Central memory CD4-positive, alpha-beta T cell (primary cell): ENCODE measurements around the gene TBC1D8.
"Not testable (repeated sequence)": the region's sequence is repeated elsewhere in the genome, so short reads cannot be mapped to it uniquely, and the experiment has no call there.

Experiments
- DNase-seq: peaks from one replicate; pipeline ENCODE4 v3.0.0; 2022
- total RNA-seq, 3 experiments: gene quantifications; one replicate each; lab custom pipeline; 2026; lab: John Stamatoyannopoulos, UW

Gene TBC1D8
- total RNA-seq: 1.5 to 1.9 (median 1.7) reads per million in 3 experiments

DNA sequence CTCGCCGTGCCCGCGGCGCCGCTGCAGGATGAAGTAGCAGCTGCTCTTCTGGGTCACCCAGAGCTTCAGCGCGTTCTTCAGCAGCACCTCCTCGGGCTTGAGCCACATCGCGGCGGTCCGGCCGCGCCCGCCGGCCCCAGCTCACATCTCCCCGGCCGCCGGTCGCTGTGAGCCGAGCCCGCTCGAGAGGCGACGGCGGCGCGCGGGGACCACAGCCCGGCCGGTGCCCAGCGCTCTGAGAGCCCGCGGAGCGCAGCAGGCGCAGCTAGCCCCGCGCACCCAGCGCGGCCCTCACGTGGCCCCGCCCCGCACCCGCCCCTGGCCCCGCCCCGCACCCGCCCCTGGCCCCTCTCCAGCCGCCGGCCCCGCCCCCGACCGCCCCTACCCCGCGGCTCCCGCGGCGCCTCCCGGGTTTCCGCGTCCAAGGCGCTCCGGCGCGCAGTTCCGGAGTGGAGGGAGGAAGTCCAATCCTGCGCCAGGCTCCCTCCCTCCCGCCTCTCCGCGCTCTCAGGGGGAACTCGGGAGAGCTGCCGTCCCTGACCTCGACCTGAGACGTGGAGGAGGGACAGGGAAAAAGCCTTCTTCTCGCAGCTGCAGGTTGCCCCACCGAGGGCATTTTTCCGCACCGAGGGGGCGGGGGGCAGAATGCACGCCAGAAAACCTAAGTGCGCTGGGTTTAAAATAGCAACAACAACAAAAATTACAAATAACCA lies at the start of gene TBC1D8:
Gene TBC1D8 (minus strand): TSS at position 237 of the 713 bp plus-strand sequence. CDS start 129 bp downstream, at position 108.
- peak; percentile 49 for DNase-seq

DNA sequence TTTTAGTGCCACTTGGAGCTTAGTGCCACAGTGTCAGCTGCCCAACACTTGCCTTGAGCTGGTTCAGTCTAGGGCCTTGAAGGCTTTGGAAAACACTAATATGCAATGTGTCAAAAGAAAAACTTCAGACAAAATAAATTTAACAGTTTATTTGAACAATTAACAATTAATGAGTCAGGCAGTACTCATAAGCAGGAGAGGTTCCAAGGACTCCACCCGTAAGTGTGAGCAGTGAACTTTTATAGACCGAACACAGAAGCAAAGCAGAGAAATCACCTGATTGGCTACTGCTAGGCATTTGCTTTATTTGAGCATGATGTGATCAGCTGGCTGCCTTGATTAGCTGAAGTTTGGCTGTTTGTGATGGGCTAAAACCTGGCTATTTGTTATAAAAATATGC lies 49.5 kb upstream of the TBC1D8 start:
- no peak for DNase-seq

DNA sequence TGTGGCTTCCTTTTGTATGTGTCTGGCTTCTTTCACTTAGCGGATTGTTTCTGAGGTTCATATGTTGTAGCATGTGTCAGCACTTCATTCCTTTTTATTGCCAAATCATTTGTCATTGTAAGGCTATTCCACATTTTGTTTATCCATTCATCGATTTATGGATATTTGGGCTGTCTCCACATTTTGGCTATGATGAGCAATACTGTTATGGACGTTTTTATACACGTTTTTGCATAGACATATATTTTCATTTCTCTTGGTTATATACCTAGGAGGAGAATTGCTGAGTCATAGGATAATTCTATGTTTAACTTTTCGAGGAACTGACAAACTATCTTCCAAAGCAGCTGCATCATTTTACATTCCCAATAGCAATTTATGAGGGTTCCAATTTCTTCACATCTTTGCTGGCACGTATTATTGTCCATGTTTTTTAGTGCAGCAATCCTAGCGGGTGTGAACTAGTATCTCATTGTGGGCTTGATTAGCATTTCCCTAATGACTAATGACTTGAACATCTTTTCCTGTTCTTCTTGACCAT lies 48.1 kb upstream of the TBC1D8 start:
- DNase-seq: no peak

DNA sequence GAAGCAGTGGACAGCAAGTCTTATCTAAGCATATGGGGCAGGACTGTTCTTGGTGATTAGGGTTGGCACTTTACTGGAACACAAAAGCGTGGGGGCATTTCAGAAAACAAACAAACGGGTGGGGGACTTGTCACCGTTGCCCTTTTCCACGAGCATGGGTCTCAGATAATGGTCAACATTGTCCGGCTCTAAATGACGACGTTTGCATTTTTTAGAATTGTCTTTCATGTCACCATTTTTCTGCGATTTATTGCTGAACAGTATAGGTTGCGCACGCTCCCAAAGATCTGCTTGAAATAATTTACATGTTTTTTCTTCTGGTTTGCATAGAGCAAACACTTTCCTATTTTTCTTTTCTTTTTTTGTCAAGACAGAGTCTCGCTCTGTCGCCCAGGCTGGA lies 46.6 kb upstream of the TBC1D8 start:
- no peak for DNase-seq

DNA sequence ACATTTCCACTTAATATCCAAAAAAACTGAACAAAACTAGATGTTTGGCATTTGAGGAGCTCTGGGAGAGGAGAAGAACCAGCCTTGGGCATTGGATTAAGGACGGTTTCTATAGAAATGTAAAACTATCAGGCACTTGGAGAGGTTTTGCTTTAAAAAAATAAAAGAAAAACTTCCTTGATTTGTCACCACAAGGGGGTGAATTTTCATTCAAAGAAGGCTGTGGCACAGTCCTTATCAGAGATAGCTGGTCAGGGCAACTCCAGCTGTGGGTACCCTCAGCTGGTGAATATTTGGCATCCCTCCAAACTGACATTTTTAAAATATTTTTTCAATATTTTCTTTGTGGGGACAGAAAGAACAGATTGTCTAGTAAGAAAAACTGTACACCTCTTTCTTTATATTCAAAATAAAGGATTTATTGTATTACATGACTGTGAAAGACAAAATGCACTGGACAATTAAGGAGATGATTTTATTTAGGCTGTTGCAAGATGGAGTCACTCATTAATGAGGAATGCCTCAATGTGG lies 46.1 kb upstream of the TBC1D8 start:
- DNase-seq: no peak

DNA sequence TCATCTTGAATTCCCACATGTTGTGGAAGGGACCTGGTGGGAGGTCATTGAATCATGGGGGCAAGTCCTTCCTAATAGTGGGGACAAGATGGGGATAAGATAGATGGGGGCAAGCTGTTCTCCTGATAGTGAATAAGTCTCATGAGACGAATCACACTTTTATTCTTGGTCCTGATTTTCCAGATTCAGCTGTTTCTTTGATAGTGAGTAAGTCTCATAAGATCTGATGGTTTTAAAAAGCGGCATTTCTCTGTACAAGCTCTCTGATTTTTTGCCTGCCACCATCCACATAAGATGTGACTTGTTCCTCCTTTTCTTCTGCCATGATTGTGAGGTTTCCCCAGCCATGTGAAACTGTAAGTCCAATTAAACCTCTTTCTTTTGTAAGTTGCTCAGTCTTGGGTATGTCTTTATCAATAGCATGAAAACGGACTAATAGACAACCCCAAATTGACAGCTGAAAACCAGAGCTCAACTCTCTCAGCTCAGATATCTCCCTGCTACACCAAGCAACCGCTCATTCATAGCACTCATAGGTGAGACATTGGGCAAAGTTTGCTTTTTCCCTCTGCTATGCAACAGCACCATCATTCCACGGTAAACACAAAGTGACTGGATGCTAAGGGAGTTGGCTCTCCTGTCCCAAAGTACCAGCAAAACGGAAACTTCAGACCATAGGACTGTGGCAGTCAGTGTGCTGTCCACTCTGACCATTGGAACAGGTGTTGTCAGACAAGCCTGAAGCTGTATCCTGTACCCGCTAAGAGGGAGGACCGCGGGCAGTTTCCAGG lies 44.9 kb upstream of the TBC1D8 start:
- no peak for DNase-seq

DNA sequence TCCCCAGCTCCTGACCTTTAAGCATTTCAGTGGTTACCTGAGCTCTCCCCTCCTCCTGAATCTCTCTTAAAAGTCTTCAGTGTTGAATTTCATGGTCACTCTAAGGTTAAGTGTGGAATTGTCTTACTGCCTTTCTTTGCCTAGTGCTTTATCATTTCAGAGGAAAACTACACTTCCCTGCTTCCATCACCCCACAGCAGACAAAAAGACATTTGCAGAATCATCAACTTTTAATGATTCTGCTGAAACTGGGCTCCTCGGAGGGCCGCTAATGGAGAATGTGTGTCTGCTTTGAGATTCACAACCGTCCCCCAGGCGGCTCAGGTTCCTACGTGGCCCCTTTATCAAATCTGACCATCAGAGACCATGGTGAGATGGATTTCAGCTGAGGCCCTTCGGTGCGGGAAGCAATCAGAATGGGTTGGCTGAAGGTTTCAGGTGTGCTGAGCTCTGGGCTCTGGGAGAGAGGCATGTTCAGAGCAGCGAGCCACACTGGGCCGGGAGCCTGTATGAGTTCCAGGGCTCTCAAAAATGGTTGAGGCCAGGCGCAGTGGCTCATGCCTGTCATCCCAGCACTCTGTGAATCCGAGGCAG lies 41.9 kb upstream of the TBC1D8 start:
- no peak for DNase-seq

DNA sequence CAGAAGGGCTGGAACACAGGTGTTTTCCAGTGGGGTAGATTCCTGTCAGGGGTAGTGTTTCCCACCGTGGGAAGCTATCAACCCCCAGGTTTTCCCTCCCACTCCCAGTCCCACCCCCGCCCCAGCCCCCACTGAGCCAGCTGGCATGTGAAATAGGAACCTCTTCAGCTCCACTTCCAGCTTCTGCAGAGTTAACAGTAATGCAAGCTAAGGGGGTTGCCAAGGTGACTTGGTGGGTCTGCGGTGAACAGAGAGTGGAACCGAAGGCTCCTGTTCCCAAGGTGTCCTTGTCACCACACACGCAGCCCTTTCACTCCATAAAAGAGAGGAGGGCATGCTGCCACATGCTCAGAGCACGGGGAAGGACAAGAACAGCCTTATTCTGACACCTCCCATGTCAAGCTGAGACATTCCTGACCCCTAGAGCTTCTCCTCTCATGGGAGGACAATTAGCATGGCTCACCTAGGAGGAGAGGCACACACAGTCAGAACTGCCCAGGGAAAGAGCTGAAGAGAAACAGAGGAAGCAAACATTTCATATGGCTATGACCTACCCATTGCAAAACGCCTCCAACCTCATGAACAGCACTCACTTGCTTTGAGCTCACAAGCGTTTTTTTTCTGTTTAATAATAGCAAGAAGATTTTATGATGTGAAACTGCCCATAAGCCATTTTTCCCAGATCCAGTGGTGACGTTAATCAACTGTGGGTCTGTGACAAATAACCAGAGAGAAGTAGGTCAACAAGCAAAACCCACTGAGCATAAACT lies 39.8 kb upstream of the TBC1D8 start:
- DNase-seq: no peak

DNA sequence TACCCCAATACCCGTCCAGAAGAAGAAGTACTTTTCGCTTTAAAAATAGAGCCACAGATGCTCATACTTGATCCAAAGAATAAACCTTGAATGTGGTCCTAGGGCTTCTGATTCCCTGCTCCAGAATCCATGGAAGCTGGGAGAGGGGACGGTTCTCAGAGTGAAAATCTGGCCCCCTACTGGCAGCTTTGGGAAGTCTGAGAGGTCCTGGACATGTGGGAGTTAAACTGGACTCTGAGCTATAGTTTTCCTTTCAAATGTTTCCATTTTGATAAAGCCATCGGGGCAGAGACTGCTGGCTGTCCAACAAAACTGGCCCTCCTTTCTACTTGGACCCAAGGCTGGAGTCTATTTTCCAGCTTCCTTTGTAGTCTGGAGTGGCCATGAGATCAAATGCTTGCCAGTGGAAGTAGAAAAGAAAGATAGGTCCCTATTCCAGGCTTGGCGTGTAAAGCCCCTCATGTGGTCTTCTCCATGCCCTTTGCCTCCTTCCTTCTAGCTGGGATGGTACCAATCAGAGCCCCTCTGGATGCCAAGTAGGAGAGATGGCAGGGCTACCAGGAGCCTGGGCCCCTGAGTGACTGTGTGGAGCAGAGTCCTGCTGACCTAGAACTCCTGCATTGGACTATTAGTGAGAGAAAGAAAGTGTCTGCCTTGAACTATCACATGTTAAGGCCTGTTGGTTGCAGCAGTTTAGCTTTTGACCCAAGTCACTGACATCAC lies 37.7 kb upstream of the TBC1D8 start:
- no peak for DNase-seq

DNA sequence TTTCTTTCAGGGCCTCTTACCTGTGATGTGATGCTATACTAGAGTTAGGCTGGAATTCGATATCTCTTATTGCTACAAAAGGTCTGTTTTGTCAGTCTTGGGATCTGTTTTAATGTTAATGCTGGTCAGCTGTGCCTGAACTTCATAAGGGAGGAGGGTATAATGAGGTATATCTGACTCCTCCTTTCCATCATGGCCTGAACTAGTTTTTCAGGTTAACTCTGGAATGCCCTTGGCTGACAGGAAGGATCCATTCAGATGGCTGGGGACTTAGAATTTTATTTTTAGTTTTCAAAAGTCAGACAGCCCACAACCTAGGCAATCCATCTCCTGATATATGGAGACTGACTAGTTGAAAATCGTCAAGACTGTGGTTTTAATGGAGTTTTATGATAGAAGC lies 35.9 kb upstream of the TBC1D8 start:
- DNase-seq: no peak

DNA sequence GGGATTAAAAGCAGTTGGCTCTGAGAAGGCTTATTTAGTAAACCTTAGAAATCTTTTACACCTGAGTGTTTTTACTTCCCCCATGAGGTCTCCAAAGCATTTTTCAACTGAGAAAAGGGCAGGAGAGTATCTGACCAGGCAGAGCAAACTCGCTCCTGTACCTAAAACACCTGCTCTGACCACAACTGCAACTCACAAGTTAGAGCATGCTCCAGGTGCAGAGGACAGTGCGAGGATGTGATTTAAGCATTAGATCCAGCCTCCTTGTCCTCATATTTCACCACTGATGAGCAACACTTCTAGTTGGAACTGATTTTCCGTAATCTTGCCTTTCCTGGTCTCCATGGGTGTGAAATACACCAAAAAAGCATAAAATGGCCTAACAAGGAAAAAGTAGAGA lies 34.5 kb upstream of the TBC1D8 start:
- no peak for DNase-seq

DNA sequence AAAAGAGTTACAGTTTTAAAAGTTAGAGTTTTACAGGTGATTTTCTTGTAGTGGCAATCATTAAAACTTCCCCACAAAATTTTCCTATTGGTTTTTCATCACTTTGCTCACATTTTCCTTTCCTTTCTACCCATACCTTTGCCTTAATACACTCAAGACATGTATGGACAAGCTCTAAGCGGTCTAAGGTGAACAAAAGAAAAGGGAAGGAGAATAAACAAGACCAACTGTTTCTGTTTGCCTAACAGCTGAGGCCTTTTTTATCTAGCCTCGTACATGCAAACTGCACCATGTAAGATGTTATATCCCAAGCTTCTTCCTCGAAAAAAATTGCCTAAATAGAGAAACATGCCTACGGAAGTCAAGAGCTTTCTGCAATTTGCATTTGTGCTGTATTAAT lies 33.9 kb upstream of the TBC1D8 start:
- no peak for DNase-seq

DNA sequence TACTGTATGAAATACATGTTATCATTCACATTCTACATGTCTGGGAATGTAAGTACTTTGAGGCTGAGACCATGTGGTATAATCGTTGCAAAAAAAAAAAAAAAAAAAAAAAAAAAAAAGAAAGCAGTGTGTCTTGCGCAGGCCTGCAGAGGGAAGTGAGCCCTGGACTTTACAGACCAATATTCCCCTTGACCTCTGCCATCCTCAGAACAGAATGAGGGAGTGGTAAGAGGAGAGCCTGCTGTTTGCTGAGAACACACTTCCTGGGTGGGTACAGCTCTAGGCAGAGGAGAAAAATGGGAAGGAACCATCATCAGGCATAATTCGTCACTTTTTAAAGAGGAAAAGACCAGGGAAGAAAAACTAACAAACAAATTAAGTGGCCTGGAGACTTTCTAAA lies 28.8 kb upstream of the TBC1D8 start:
- DNase-seq: no peak

DNA sequence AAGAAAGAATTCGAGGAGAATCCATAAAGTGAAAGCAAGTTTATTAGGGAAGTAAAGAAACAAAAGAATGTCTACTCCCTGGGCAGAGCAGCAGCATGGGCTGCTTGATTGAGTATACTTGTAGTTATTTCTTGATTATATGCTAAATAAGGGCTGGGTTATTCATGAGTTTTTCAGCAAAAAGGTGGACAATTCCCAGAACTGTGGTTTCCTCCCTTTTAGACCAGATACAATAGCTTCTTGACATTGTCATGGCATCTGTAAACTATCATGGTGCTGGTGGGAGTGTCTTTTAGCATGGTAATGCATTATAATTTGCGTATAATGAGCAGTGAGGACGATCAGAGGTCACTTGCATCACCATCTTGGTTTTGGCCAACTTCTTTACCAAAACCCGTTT lies 25.6 kb upstream of the TBC1D8 start:
- DNase-seq: no peak

DNA sequence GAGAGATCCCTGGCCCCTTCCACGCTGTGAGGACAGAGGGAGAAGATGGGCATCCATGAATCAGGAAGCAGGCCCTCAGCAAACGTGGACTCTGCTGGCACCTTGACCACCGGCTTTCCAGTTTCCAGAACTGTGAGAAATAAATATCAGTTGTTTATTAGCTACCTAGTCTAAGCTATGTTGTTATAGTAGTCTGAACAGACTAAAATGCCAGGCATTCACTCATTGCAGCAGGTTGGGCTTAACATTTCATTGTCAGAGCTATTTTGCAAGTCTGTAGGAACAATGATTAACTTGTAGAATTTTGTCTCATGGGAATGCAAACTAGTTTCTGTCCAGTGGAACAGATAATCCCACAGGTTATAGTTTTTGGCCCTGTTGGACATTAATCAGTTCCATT lies 24.8 kb upstream of the TBC1D8 start:
- no peak for DNase-seq

DNA sequence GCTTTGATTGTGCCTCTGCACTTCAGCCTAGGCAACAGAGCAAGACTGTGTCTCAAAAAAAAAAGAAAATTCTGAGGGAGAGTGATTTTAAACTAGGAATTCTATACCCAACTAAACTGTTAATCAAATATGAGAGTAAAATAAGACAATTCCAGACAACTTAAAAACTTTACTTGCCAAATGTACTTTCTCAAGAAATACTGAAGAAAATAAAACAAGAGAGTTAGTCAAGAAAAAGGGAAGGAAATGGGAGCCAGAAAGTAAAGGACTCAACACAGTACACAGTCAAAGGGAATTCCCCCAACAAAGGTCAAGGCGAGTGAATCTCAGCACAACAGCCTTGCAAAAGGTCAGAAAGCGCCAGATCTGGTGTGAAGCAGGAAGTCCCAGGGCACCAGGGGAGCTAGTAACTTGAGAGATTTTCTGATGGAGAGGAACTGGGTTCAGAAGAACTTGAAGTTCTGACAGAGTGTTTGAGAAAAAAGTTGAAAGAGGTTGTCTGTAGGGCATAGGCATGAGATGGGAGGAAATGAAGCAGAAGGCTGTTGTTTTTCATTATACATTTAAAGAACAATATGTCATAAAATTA lies 22.6 kb upstream of the TBC1D8 start:
- DNase-seq: no peak

DNA sequence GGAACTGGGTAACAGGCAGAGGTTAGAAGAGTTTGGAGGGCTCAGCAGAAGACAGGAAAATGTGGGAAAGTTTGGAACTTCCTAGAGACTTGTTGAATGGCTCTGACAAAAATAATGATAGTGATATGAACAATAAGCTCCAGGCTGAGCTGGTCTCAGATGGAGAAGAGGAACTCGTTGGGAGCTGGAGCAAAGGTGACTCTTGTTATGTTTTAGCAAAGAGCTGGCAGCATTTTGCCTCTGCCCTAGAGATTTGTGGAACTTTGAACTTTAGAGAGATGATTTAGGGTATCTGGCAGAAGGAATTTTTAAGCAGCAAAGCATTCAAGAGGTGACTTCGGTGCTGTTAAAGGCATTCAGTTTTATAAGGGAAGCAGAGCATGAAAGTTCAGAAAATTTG lies 18.6 kb upstream of the TBC1D8 start:
- DNase-seq: not testable (repeated sequence)

DNA sequence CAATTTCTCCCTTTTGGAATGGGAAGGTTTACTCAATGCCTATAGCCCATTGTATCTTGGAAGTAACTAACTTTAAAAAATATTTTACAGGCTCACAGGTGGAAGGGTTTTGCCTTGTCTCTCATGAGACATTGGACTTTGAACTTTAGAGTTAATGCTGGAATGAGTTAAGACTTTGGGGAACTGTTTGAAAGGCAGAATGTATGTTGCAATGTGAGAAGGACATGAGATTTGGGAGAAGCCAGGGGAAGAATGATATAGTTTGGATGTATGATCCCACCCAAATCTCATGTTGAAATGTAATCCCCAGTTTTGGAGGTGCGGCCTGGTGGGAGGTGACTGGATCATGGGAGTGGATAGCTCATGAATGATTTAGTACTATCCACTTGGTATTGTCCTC lies 17.5 kb upstream of the TBC1D8 start:
- DNase-seq: no peak

DNA sequence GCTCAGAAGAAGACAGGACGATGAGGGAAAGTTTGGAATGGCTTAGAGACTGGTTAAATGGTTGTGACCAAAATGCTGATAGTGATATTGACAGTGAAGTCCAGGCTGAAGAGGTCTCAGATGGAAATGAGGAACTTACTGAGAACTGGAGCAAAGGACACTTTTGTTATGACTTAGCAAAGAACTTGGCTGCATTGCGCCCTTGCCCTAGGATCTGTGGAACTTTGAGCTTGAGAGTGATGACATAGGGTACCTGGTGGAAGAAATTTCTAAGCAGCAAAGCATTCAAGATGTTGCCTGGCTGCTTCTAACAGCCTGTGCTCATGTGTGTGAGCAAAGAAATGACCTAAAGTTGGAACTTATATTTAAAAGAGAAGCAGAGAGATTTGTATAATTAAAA lies 16.4 kb upstream of the TBC1D8 start:
- not testable (repeated sequence) for DNase-seq

DNA sequence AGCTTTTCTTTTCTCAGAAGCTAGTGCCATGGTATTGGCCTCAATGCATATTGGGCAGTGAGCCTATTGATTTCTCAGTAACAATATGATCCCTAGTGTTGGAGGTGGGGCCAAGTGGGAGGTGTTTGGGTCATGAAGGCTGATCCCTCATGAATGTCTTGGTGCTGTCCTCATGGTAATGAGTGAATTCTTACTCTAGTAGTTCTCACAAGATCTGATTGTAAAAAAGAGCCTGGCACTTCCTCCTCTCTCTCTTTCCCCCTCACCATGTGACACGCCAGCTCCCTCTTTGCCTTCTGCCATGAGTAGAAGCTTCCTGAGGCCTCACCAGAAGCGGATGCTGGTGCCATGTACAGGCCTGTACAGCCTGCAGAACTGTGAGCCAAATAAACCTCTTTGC lies 12.8 kb upstream of the TBC1D8 start:
- no peak for DNase-seq

DNA sequence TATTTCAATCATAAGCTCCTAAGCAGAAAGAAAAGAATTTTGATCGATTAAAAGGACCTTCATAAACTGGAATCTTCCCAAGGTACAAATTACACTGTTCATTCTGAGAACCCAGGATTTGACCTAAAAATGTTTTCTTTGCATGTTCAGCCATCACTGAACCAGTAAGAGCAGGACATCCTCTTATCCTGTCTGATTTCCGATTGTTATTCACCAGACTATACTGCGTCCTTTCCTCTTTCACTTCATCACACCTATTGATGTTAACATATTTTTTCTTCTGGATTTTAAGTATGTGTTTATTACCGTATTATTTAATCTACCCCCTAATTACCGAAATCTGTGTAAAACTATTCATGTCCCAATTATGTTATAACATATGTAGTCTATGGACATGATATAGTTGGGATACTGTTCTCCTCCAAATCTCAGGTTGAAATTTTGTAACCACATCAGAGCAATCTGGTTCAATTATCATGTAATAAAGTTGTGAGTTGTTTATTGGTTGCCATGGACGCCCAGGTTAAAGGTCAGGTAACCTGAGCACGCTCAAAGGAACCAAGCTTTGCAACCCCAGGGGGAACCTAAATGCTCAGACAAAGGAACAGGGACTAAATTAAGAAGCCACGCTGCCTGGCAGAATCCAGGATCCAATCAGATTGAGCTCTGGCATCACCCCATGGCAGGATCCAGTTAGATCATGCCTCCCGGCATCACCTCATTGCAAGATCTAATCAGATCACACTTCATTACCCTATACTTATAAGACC lies 11.6 kb upstream of the TBC1D8 start:
- no peak for DNase-seq
